ENCODE measurements around the gene TSPOAP1. TPM values are rescaled to one million over a fixed set of nuclear protein-coding genes. Genes with fewer than 3 reads are reported as not detected.

The TSPOAP1 gene
- total and polyA plus RNA-seq, 4 donors: 4.3 to 46.7 (median 15.0) TPM

DNA sequence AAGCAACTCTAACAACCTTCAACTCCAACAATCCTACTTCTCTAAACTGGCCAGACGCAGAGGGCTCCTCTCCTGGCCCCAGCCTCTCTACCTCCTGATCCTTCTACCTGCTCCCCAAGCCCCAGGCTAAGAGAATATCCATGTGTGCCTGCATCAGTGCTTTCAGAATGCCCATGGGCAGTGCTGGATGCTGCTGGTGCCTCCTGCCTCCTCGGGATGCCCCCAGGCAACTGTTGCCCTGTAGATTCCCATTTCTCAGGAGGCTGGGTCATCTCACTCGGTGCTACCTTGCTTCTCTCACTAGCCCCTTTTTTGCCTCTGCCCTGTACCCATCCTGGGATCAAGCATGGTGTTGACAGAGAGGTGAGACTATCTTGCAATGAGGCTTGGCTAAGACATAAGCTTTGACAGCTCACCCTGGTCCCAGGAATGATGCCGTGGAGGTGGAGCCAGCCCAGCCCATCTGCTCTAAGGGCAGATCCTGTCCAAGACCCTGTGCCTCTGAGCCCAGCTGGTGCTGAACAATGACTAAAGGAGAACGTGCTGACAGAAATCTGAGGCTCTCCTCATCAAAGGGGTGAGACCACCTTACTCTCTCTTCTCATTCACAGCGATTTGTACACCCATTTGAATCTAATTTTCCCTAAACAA, 42.8 kb upstream of the TSPOAP1 start:
- ATAC-seq (ENCODE audit: low FRiP score) (no peak), DNase-seq (no peak)
- Histone ChIP-seq H3K4me1 (ENCODE audit: control insufficient read depth in 1 of 2, insufficient read depth in 2 of 2, low read length in 2 of 2) (no peaks in the 10 kb centered on the region), H3K9me3 (ENCODE audit: control insufficient read depth, low read length) (no peaks in the 10 kb centered on the region), H3K27me3 (ENCODE audit: control insufficient read depth in 1 of 2, insufficient read depth in 2 of 2, low read length in 1 of 2) (no peaks in the 10 kb centered on the region), H3K36me3 (ENCODE audit: control insufficient read depth in 1 of 2, insufficient read depth in 2 of 2, low read length in 1 of 2) (no peaks in the 10 kb centered on the region), H3K27ac (ENCODE audit: low read depth in 1 of 2, low read length in 2 of 2) (no peak overlapping the region), H3K4me3 (ENCODE audit: low read length in 2 of 2) (no peak overlapping the region)
- intact Hi-C loops (cut with DNase I): no loop called here
- 65 to 69% methylated on average over 6 of the region's 6 CpGs for WGBS, 2 donors

DNA sequence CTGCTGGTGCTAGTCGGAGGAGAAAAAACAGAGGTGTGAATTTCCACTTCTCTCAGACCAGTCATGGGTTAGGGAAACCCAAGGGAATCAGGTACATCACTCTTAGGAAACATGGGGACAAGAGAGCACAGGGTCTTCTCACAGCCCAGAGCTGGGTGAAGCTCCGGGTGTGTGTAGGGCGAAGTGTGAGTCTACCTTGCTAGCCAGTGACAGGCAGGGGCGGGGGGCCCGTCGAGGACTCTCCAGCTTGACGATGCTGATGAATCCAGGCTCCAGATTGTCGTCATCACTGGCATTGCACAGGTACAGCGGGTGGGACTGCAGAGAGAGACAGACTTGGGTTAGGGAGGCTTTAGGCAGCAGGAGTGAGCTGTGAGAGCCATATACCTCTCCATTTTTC, 42.1 kb upstream of the TSPOAP1 start:
- H3K36me3 ChIP-seq (ENCODE audit: control insufficient read depth in 1 of 2, insufficient read depth in 2 of 2, low read length in 1 of 2): no peaks in the 10 kb centered on the region

DNA sequence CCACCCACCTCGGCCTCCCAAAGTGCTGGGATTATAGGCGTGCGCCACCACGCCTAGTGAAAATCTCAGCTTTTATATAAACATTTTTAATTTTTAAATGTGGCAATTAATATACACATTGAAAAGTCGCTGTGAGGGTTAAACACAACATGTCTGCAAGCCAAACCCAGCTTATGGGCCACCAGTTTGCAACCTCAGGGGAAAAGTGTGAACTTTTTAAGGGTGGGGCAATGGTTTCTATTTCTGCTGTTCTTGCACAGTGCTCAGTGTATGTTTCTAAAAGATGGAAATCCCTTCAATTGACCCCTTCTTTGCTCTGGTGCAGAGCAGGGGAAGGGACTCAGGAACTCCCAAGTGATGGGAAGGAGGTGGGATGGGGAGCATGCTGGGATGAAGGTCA, 41.7 kb upstream of the TSPOAP1 start:
- ATAC-seq (ENCODE audit: low FRiP score): no peak
- WGBS, 2 donors: 92 to 93% methylated on average over 5 of the region's 5 CpGs
- Histone ChIP-seq H3K4me3 (ENCODE audit: low read length in 2 of 2) (no peak overlapping the region), H3K4me1 (ENCODE audit: control insufficient read depth in 1 of 2, insufficient read depth in 2 of 2, low read length in 2 of 2) (no peaks in the 10 kb centered on the region), H3K36me3 (ENCODE audit: control insufficient read depth in 1 of 2, insufficient read depth in 2 of 2, low read length in 1 of 2) (no peaks in the 10 kb centered on the region), H3K9me3 (ENCODE audit: control insufficient read depth, low read length) (no peaks in the 10 kb centered on the region), H3K27ac (ENCODE audit: low read depth in 1 of 2, low read length in 2 of 2) (no peak overlapping the region), H3K27me3 (ENCODE audit: control insufficient read depth in 1 of 2, insufficient read depth in 2 of 2, low read length in 1 of 2) (no peaks in the 10 kb centered on the region)
- DNase-seq: no peak
- intact Hi-C loops (cut with DNase I): no loop called here

More for the DNA sequence above, 42.1 kb upstream of the TSPOAP1 start:
- intact Hi-C loops (cut with DNase I): no loop called here
- H3K4me3 ChIP-seq (ENCODE audit: low read length in 2 of 2): no peak overlapping the region
- H3K27ac ChIP-seq (ENCODE audit: low read depth in 1 of 2, low read length in 2 of 2): no peak overlapping the region
- WGBS, 2 donors: 82 to 90% methylated on average over 9 of the region's 9 CpGs
- H3K9me3 ChIP-seq (ENCODE audit: control insufficient read depth, low read length): no peaks in the 10 kb centered on the region
- H3K27me3 ChIP-seq (ENCODE audit: control insufficient read depth in 1 of 2, insufficient read depth in 2 of 2, low read length in 1 of 2): no peaks in the 10 kb centered on the region
- ATAC-seq (ENCODE audit: low FRiP score): no peak
- no peak for DNase-seq
- no peaks in the 10 kb centered on the region for H3K4me1 ChIP-seq (ENCODE audit: control insufficient read depth in 1 of 2, insufficient read depth in 2 of 2, low read length in 2 of 2)

- 60% methylated on average over 5 of the region's 5 CpGs for WGBS, 2 donors
- no peak for DNase-seq
These were observed 40.8 kb upstream of the TSPOAP1 start for GRCh38 chr17:58369214-58370031.

GRCh38 chr17:58368860-58369213, 40.2 kb upstream of the TSPOAP1 start:
- no peak for ATAC-seq (ENCODE audit: low FRiP score)
- no peak for DNase-seq
- no peaks in the 10 kb centered on the region for H3K36me3 ChIP-seq (ENCODE audit: control insufficient read depth in 1 of 2, insufficient read depth in 2 of 2, low read length in 1 of 2)
- no peaks in the 10 kb centered on the region for H3K9me3 ChIP-seq (ENCODE audit: control insufficient read depth, low read length)
- no peak overlapping the region for H3K4me3 ChIP-seq (ENCODE audit: low read length in 2 of 2)
- WGBS, 2 donors: 57 to 58% methylated on average over 3 of the region's 3 CpGs
- intact Hi-C loops (cut with DNase I): no loop called here
- no peaks in the 10 kb centered on the region for H3K4me1 ChIP-seq (ENCODE audit: control insufficient read depth in 1 of 2, insufficient read depth in 2 of 2, low read length in 2 of 2)
- H3K27ac ChIP-seq (ENCODE audit: low read depth in 1 of 2, low read length in 2 of 2): no peak overlapping the region
- no peaks in the 10 kb centered on the region for H3K27me3 ChIP-seq (ENCODE audit: control insufficient read depth in 1 of 2, insufficient read depth in 2 of 2, low read length in 1 of 2)

More at GRCh38 chr17:58369214-58370031, 40.8 kb upstream of the TSPOAP1 start:
- Histone ChIP-seq H3K27ac (ENCODE audit: low read depth in 1 of 2, low read length in 2 of 2) (no peak overlapping the region), H3K9me3 (ENCODE audit: control insufficient read depth, low read length) (no peaks in the 10 kb centered on the region), H3K4me3 (ENCODE audit: low read length in 2 of 2) (no peak overlapping the region), H3K36me3 (ENCODE audit: control insufficient read depth in 1 of 2, insufficient read depth in 2 of 2, low read length in 1 of 2) (no peaks in the 10 kb centered on the region), H3K27me3 (ENCODE audit: control insufficient read depth in 1 of 2, insufficient read depth in 2 of 2, low read length in 1 of 2) (no peaks in the 10 kb centered on the region), H3K4me1 (ENCODE audit: control insufficient read depth in 1 of 2, insufficient read depth in 2 of 2, low read length in 2 of 2) (no peaks in the 10 kb centered on the region)
- ATAC-seq (ENCODE audit: low FRiP score): no peak
- intact Hi-C loops (cut with DNase I): no loop called here

GRCh38 chr17:58367461-58367860, 38.9 kb upstream of the TSPOAP1 start:
- H3K27me3 ChIP-seq (ENCODE audit: control insufficient read depth in 1 of 2, insufficient read depth in 2 of 2, low read length in 1 of 2): no peaks in the 10 kb centered on the region
- no peaks in the 10 kb centered on the region for H3K4me1 ChIP-seq (ENCODE audit: control insufficient read depth in 1 of 2, insufficient read depth in 2 of 2, low read length in 2 of 2)
- H3K9me3 ChIP-seq (ENCODE audit: control insufficient read depth, low read length): no peaks in the 10 kb centered on the region
- ATAC-seq (ENCODE audit: low FRiP score): no peak
- 93 to 96% methylated on average over 3 of the region's 3 CpGs for WGBS, 2 donors
- no peak overlapping the region for H3K27ac ChIP-seq (ENCODE audit: low read depth in 1 of 2, low read length in 2 of 2)
- H3K36me3 ChIP-seq (ENCODE audit: control insufficient read depth in 1 of 2, insufficient read depth in 2 of 2, low read length in 1 of 2): no peaks in the 10 kb centered on the region
- intact Hi-C loops (cut with DNase I): no loop called here
- no peak overlapping the region for H3K4me3 ChIP-seq (ENCODE audit: low read length in 2 of 2)
- no peak for DNase-seq

DNA sequence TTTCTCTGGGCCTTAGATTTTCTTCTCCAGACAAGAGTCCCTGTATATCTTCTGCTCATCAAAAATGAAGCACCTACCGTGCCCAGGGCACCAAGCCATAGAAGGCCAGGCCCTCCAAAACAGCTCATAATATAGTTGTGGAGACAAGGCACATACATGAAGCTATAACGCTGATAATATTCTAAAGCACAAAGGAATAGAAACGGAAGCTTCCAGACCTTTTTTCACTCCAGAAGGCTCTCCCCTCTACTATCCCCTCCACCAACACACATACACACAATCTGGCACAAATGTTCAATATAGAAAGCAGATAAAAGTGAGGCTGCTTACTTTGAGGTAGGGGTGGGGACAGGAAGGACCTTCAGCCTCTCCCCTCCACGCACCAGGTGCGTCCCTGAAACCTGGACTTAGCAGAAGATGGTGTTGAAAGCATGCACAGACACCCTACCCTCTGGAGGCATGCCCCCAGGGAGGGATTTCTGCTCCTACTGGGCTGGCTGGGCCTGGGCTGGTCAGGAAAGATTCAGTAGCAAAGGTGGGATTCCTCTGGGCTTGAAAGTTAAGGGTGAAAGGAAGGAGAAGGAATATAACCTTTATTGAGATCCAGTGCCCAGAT, 37.5 kb upstream of the TSPOAP1 start:
- Histone ChIP-seq H3K9me3 (ENCODE audit: control insufficient read depth, low read length) (no peaks in the 10 kb centered on the region), H3K4me3 (ENCODE audit: low read length in 2 of 2) (no peak overlapping the region), H3K27ac (ENCODE audit: low read depth in 1 of 2, low read length in 2 of 2) (no peak overlapping the region), H3K4me1 (ENCODE audit: control insufficient read depth in 1 of 2, insufficient read depth in 2 of 2, low read length in 2 of 2) (no peaks in the 10 kb centered on the region), H3K27me3 (ENCODE audit: control insufficient read depth in 1 of 2, insufficient read depth in 2 of 2, low read length in 1 of 2) (no peaks in the 10 kb centered on the region), H3K36me3 (ENCODE audit: control insufficient read depth in 1 of 2, insufficient read depth in 2 of 2, low read length in 1 of 2) (no peaks in the 10 kb centered on the region)
- intact Hi-C loops (cut with DNase I): no loop called here
- WGBS, 2 donors: 67 to 77% methylated on average over 5 of the region's 5 CpGs
- ATAC-seq (ENCODE audit: low FRiP score) (no peak), DNase-seq (no peak)

DNA sequence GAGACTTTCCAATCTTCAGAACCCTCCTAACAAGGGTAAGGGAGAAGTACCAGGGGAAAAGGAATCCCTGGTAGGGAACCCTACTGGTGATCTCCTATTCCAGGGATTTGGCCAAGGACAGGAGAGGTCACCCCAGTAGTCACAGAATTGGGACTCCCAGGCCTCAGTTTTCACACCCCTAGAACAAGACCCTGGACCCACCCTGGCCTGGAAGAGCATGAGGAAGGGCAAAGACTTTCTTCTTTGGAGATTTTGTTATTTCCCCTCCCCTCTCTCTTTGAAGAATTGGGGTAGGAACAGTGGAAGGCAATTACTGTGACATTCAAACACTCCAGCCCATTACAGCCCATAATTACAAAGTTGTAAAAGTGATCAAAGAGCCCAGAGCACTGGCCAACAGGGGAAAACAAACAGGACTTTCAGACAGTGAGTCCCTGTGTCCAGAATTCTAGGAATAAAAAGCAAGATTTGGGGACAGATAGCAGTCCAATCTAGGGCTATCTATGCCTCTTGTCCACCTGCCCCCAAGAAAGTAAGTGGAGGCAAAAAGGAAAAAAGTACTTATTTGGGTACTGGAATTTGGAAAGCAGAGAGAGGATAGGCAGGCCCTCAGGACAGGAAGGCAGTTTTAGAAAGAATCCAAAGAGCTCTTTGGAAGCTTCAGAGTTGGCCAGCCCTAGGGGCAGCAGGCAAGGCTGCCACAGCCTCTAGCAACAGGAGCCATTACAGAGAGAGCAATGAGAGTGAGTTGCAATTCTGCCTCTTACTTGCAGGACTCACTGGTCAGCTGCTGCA, 36.8 kb upstream of the TSPOAP1 start:
- no peaks in the 10 kb centered on the region for H3K9me3 ChIP-seq (ENCODE audit: control insufficient read depth, low read length)
- intact Hi-C loops (cut with DNase I): no loop called here
- no peaks in the 10 kb centered on the region for H3K27me3 ChIP-seq (ENCODE audit: control insufficient read depth in 1 of 2, insufficient read depth in 2 of 2, low read length in 1 of 2)
- no peak overlapping the region for H3K4me3 ChIP-seq (ENCODE audit: low read length in 2 of 2)
- no peaks in the 10 kb centered on the region for H3K36me3 ChIP-seq (ENCODE audit: control insufficient read depth in 1 of 2, insufficient read depth in 2 of 2, low read length in 1 of 2)
- DNase-seq (no peak), ATAC-seq (ENCODE audit: low FRiP score) (no peak)
- no peaks in the 10 kb centered on the region for H3K4me1 ChIP-seq (ENCODE audit: control insufficient read depth in 1 of 2, insufficient read depth in 2 of 2, low read length in 2 of 2)
- H3K27ac ChIP-seq (ENCODE audit: low read depth in 1 of 2, low read length in 2 of 2): no peak overlapping the region
